ENCODE data around the gene WDR59. TPM values are rescaled to one million over a fixed set of nuclear protein-coding genes. Genes with fewer than 3 reads are reported as not detected.

Gene WDR59
- total and polyA plus RNA-seq, 2 donors (not counting 1 experiment from before 2014, with no cell fraction given), result 52.6 to 127 TPM

- Histone ChIP-seq H3K4me1 (ENCODE audit: control insufficient read depth in 2 of 2, insufficient read depth in 2 of 2, low read length in 2 of 2) (no peaks in the 10 kb centered on the region), H2AFZ (ENCODE audit: insufficient read depth, low read depth, low read length, poor library complexity, severe bottlenecking) (no peak overlapping the region), H3K9ac (ENCODE audit: low read length) (no peak overlapping the region), H3K9me3 (ENCODE audit: control extremely low read depth in 1 of 3, control insufficient read depth in 2 of 3, insufficient read depth in 1 of 3, low read length in 2 of 3) (no peaks in the 10 kb centered on the region), H4K20me1 (ENCODE audit: control insufficient read depth, insufficient read depth, low read length, poor library complexity, severe bottlenecking) (no peaks in the 10 kb centered on the region), H3K4me3 (ENCODE audit: control extremely low read depth in 1 of 5, extremely low read depth in 1 of 5, insufficient read depth in 1 of 5, low read depth in 2 of 5, low read length in 4 of 5) (no peak overlapping the region), H3K79me2 (ENCODE audit: control insufficient read depth, insufficient read depth, low read length) (no peaks in the 10 kb centered on the region), H3K36me3 (replicated peaks in 1 of 2; ENCODE audit: control extremely low read depth in 1 of 2, control insufficient read depth in 1 of 2, extremely low read depth in 1 of 2, insufficient read depth in 2 of 2, low read length in 1 of 2) (peaks cover 2 to 20% of the 10 kb centered on the region in 2 experiments), H3K27me3 (replicated peaks in 1 of 4; ENCODE audit: control extremely low read depth in 1 of 4, control insufficient read depth in 3 of 4, insufficient read depth in 4 of 4, low read length in 3 of 4) (no peaks in the 10 kb centered on the region), H3K4me2 (replicated peaks; ENCODE audit: low read depth, low read length, poor library complexity, severe bottlenecking) (no peak overlapping the region), H3K27ac (ENCODE audit: low read length in 2 of 2) (no peak overlapping the region)
- DNase-seq (no peak), ATAC-seq (ENCODE audit: low read depth) (no peak)
- POLR2A ChIA-PET, result no interaction called here
- intact Hi-C loops (cut with micrococcal nuclease), result no loop called here
- CTCF ChIA-PET, result no interaction called here
- H3K9me3 Mint-ChIP-seq (ENCODE audit: insufficient read depth), result no peaks in the 10 kb centered on the region
- H3K4me1 Mint-ChIP-seq, result no peaks in the 10 kb centered on the region
- no peak overlapping the region for H3K4me3 Mint-ChIP-seq
- no peak overlapping the region for H3K27ac Mint-ChIP-seq
- TF ChIP-seq CTCF (IDR thresholded peaks at IDR 0.05) (no peak), EZH2 (IDR thresholded peaks at IDR 0.05; ENCODE audit: borderline replicate concordance, insufficient read depth, low read depth, low read length, poor library complexity, severe bottlenecking) (no peak)
- no peaks in the 10 kb centered on the region for H3K27me3 Mint-ChIP-seq
- WGBS (ENCODE audit: insufficient coverage), result no CpG with 5 or more reads among the region's 2 CpGs
These were observed 55.3 kb downstream of the WDR59 start for GRCh38 chr16:74929636-74930035.

GRCh38 chr16:74926805-74927204, 58.1 kb downstream of the WDR59 start:
- H3K9me3 ChIP-seq (ENCODE audit: control extremely low read depth in 1 of 3, control insufficient read depth in 2 of 3, insufficient read depth in 1 of 3, low read length in 2 of 3), result no peaks in the 10 kb centered on the region
- TF ChIP-seq CTCF (IDR thresholded peaks at IDR 0.05) (no peak), EZH2 (IDR thresholded peaks at IDR 0.05; ENCODE audit: borderline replicate concordance, insufficient read depth, low read depth, low read length, poor library complexity, severe bottlenecking) (no peak)
- no CpG with 5 or more reads among the region's 3 CpGs for WGBS (ENCODE audit: insufficient coverage)
- no peaks in the 10 kb centered on the region for H3K79me2 ChIP-seq (ENCODE audit: control insufficient read depth, insufficient read depth, low read length)
- H2AFZ ChIP-seq (ENCODE audit: insufficient read depth, low read depth, low read length, poor library complexity, severe bottlenecking), result no peak overlapping the region
- ChIA-PET POLR2A (no interaction called here), CTCF (no interaction called here)
- Mint-ChIP-seq H3K4me3 (no peak overlapping the region), H3K4me1 (no peaks in the 10 kb centered on the region), H3K9me3 (ENCODE audit: insufficient read depth) (no peaks in the 10 kb centered on the region), H3K27me3 (no peaks in the 10 kb centered on the region), H3K27ac (no peak overlapping the region)
- H3K9ac ChIP-seq (ENCODE audit: low read length), result no peak overlapping the region
- H4K20me1 ChIP-seq (ENCODE audit: control insufficient read depth, insufficient read depth, low read length, poor library complexity, severe bottlenecking), result no peaks in the 10 kb centered on the region
- H3K27me3 ChIP-seq (replicated peaks in 1 of 4; ENCODE audit: control extremely low read depth in 1 of 4, control insufficient read depth in 3 of 4, insufficient read depth in 4 of 4, low read length in 3 of 4), result no peaks in the 10 kb centered on the region
- intact Hi-C loops (cut with micrococcal nuclease), result no loop called here
- peaks cover 2 to 34% of the 10 kb centered on the region in 2 experiments for H3K36me3 ChIP-seq (replicated peaks in 1 of 2; ENCODE audit: control extremely low read depth in 1 of 2, control insufficient read depth in 1 of 2, extremely low read depth in 1 of 2, insufficient read depth in 2 of 2, low read length in 1 of 2)
- ATAC-seq (ENCODE audit: low read depth) (no peak), DNase-seq (no peak)
- no peak overlapping the region for H3K4me2 ChIP-seq (replicated peaks; ENCODE audit: low read depth, low read length, poor library complexity, severe bottlenecking)
- no peak overlapping the region for H3K4me3 ChIP-seq (ENCODE audit: control extremely low read depth in 1 of 5, extremely low read depth in 1 of 5, insufficient read depth in 1 of 5, low read depth in 2 of 5, low read length in 4 of 5)
- no peak overlapping the region for H3K27ac ChIP-seq (ENCODE audit: low read length in 2 of 2)
- H3K4me1 ChIP-seq (ENCODE audit: control insufficient read depth in 2 of 2, insufficient read depth in 2 of 2, low read length in 2 of 2), result no peaks in the 10 kb centered on the region
